KMS-11 (cell line): ENCODE results near the gene ATXN7L1.
"Not testable (repeated sequence)": the region's sequence is repeated elsewhere in the genome, so short reads cannot be mapped to it uniquely, and the experiment has no call there.

Experiments
- H2AFZ ChIP-seq: fragments of 200-600 bp; sonication (generic); 2 replicates; pipeline ENCODE4 v1.6.1; 2016; ENCODE audit warnings: antibody characterized with exemption, mixed run types, low read depth
- H3K27ac ChIP-seq: fragments of 200-600 bp; sonication (generic); 2 replicates; pipeline ENCODE4 v1.6.1; 2016; ENCODE audit warnings: mild to moderate bottlenecking, mixed run types
- H3K27me3 ChIP-seq: fragments of 200-600 bp; sonication (generic); 2 replicates; pipeline ENCODE4 v1.6.1; 2017; ENCODE audit warnings: mild to moderate bottlenecking, low read depth, mixed run types, moderate library complexity; ENCODE audit not compliant: insufficient read depth
- H3K36me3 ChIP-seq: fragments of 200-600 bp; sonication (generic); 2 replicates; pipeline ENCODE4 v1.6.1; 2017; ENCODE audit warnings: mild to moderate bottlenecking, mixed run types; ENCODE audit not compliant: insufficient read depth
- H3K4me1 ChIP-seq: fragments of 200-600 bp; sonication (generic); 2 replicates; pipeline ENCODE4 v1.6.1; 2016; ENCODE audit warnings: mild to moderate bottlenecking, low read depth, mixed run types; ENCODE audit not compliant: poor library complexity, severe bottlenecking
- H3K4me2 ChIP-seq: fragments of 200-600 bp; sonication (generic); 2 replicates; pipeline ENCODE4 v1.7.0; 2016; ENCODE audit warnings: mild to moderate bottlenecking, mixed run types
- H3K4me3 ChIP-seq: fragments of 200-600 bp; sonication (generic); IDR thresholded peaks from 2 replicates; pipeline ENCODE4 v1.6.1; 2017; ENCODE audit warnings: low read depth, low read length, mixed read lengths; ENCODE audit not compliant: insufficient read depth
- H3K79me2 ChIP-seq: fragments of 200-600 bp; sonication (generic); 2 replicates; pipeline ENCODE4 v1.6.1; 2016; ENCODE audit warnings: low read depth, mixed run types; ENCODE audit not compliant: insufficient read depth
- H3K9ac ChIP-seq: fragments of 200-600 bp; sonication (generic); 2 replicates; pipeline ENCODE4 v1.6.1; 2016; ENCODE audit warnings: mild to moderate bottlenecking, mixed run types
- H4K20me1 ChIP-seq: fragments of 200-600 bp; sonication (generic); 2 replicates; pipeline ENCODE4 v1.6.1; 2016; ENCODE audit warnings: mild to moderate bottlenecking, mixed run types; ENCODE audit not compliant: insufficient read depth
- CTCF ChIP-seq: fragments of 200-600 bp; sonication (generic); conservative IDR thresholded peaks from 2 replicates; pipeline ENCODE4 v1.6.1; 2017; ENCODE audit warnings: low read depth, mild to moderate bottlenecking, antibody characterized with exemption, low read length, moderate library complexity, mixed read lengths

The ATXN7L1 gene

DNA sequence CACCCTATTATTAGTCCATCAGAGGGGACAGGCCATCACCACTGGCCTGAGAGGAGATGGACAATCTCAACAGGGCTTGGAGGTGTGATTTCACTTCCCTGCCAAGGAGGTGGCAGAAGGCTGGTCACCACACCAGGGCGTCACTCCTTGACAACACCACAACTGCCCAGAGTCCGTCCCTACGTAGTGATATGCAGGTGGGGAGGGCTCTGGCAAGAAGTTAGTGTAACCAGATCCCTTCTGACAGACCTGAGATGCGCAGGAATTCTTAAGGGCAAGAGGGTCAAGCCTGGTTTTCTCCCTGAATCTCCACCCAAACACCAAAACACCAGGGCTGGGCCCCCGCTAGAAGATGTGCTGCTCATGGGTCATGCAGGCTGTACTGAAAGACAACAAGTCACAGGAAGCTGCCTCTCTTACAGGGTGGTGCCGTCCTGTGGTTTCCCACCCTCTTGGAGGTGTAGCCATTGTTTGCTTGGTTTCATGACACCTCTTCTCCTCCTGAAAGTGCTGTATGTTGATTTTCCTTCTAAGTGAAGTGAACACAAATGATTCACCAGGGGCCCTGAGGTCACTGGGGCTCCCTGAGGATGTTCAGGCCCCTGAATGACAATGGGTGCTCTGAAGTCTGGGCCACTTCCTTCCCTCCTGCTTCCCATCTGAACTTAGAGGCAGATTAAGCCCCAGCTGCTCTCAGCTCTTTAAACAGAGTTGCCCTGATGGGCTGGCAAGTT is 27.1 kb downstream of the ATXN7L1 start:
- no peaks in the 10 kb centered on the region for H4K20me1 ChIP-seq
- no peaks in the 10 kb centered on the region for H3K79me2 ChIP-seq
- no peaks in the 10 kb centered on the region for H3K36me3 ChIP-seq
- H3K4me1 ChIP-seq: peaks cover 41% of the 10 kb centered on the region
- H3K4me2 ChIP-seq: peak overlapping the region; percentile 79
- no peak for TF ChIP-seq CTCF
- no peaks in the 10 kb centered on the region for H3K27me3 ChIP-seq
- no peak overlapping the region for H3K4me3 ChIP-seq
- H3K9ac ChIP-seq: peak overlapping the region; percentile 22; the same call in 1 of the 2 replicates
- H2AFZ ChIP-seq: peak overlapping the region; percentile 50
- peak overlapping the region; percentile 64 for H3K27ac ChIP-seq

DNA sequence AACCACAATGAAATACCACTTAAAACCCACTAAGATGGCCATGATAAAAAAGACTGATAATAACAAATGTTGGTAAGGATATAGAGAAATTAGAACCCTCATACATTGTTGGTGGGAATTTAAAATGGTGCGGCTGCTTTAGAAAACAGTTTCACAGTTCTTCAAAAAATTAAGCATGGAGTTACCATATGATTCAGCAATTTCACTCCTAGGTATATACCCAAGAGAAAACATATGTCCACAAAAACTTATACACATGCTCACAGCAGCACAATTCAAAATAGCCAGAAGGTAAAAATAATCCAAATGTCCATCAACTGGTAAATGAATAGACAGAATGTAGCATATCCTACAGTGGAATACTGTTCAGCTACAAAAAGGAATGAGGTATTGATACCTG is 30.0 kb downstream of the ATXN7L1 start:
- H3K79me2 ChIP-seq: no peaks in the 10 kb centered on the region
- H4K20me1 ChIP-seq: no peaks in the 10 kb centered on the region
- no peak for TF ChIP-seq CTCF

GRCh38 chr7:105844681-105845080 is 31.7 kb downstream of the ATXN7L1 start:
- H3K27ac ChIP-seq, H4K20me1 ChIP-seq, H2AFZ ChIP-seq, H3K79me2 ChIP-seq, H3K9ac ChIP-seq, H3K27me3 ChIP-seq, H3K36me3 ChIP-seq, H3K4me2 ChIP-seq, H3K4me3 ChIP-seq: not testable (repeated sequence)
- H3K4me1 ChIP-seq: peaks cover 22% of the 10 kb centered on the region

More for the DNA sequence above, 30.0 kb downstream of the ATXN7L1 start:
- Histone ChIP-seq H3K4me3 (no peak overlapping the region), H3K27me3 (no peaks in the 10 kb centered on the region), H3K36me3 (no peaks in the 10 kb centered on the region), H2AFZ (no peak overlapping the region), H3K4me2 (no peak overlapping the region), H3K9ac (no peak overlapping the region), H3K27ac (no peak overlapping the region), H3K4me1 (peaks cover 40% of the 10 kb centered on the region)

DNA sequence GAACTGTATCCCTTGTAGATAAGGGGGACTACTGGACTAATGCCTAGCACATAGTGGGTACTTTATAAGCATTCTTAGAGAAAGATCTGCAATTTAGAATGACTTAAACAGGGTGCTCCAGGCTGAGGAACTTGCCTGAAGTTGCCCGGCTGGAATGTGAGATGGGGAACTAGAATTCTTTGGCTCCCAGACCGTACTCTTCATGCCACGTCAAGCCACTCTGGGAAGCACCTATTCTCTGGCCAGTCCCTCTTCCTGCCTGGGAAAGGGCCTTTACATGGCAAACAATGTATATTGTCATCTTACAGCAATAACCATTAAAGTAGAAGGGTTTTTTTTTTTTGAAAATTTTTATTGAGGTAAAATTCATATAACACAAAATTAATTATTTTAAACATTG is 34.5 kb downstream of the ATXN7L1 start:
- H2AFZ ChIP-seq: no peak overlapping the region
- no peaks in the 10 kb centered on the region for H4K20me1 ChIP-seq

More for the DNA sequence above, 34.5 kb downstream of the ATXN7L1 start:
- Histone ChIP-seq H3K4me1 (no peaks in the 10 kb centered on the region), H3K9ac (no peak overlapping the region), H3K36me3 (no peaks in the 10 kb centered on the region), H3K27me3 (no peaks in the 10 kb centered on the region), H3K4me2 (no peak overlapping the region), H3K27ac (no peak overlapping the region), H3K79me2 (no peaks in the 10 kb centered on the region), H3K4me3 (no peak overlapping the region)
- TF ChIP-seq CTCF: no peak
